ENCODE data around the gene DIAPH1.

Gene DIAPH1

GRCh38 chr5:141639357-141640050 lies 20.7 kb upstream of the DIAPH1 start:
- DNase-seq (ENCODE audit: low spot score) = no peak

DNA sequence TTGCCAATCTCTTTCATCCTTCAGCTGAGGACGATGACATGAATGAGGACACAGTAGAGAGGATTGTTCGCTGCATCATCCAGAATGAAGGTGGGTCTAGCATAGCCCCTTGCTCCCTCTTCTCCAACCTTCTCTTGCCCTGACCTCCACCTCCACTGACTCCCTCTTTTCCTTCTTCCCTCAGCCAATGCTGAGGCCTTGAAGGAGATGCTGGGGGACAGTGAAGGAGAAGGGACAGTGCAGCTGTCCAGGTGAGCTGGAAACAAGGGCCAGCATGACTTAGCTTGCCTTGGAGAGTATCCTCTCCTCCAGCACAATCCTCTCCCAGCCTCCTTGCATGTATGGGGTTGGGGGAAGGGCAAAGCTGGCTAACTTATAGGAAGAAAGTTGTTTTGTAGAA lies 20.0 kb upstream of the DIAPH1 start:
- no peak for DNase-seq (ENCODE audit: low spot score)

DNA sequence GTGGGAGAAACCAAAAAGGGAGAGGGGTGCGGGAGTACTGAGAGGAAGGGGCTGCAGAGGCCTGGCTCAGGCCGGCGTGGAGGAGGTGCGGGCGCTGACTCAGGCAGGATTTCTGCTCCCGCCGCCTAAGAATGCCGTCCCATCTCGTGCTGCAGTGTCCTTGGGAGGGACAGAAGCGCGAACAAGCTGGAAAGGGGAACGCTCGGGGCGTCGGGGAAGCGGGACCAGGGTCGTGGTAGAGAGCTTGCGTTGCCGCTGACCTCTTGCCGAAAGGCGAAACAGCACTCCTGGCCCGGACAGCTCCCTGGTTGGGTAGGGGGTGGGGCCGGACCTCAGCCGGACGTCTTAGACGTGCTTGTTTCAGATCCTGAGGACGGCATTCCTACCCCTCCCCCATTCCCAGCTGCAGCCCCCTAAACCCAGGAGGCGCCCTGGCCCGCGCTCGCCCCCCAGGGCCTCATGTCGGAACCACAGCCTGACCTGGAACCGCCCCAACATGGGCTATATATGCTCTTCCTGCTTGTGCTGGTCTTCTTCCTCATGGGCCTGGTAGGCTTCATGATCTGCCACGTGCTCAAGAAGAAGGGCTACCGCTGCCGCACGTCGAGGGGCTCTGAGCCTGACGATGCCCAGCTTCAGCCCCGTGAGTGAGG lies 19.1 kb upstream of the DIAPH1 start:
- DNase-seq (ENCODE audit: low spot score) = no peak

DNA sequence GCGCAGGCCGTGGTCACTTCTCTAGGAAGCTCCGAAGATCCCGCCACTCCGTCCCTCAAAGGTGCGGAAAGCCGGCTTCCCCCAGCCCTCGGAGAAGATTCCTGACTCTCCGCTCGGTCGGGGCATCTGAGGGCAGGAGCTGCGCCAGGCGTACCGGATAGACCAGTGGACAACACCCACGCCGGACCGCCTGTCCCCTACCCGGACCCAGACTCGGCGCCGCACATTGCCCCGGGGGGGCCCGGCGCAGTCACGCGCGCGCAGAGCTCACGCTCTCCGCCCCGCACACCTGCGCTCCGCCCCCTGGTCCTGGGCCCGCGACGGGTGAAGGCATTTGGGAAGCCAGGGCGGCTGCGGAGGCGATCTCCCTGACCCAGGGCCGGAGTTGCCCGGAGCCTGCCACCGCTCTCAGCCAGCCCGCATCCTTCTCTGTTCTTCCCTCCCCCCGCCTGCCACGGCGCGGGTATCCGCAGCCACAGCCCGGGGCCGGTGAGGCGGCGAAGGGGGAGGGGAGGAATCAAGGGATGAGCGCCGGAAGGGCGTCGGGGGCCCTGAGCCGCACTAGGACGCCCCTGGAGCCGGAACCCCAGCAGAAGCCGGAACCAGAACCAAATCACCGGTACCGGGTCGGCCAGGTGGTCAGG lies 18.4 kb upstream of the DIAPH1 start:
- DNase-seq (ENCODE audit: low spot score) = no peak

DNA sequence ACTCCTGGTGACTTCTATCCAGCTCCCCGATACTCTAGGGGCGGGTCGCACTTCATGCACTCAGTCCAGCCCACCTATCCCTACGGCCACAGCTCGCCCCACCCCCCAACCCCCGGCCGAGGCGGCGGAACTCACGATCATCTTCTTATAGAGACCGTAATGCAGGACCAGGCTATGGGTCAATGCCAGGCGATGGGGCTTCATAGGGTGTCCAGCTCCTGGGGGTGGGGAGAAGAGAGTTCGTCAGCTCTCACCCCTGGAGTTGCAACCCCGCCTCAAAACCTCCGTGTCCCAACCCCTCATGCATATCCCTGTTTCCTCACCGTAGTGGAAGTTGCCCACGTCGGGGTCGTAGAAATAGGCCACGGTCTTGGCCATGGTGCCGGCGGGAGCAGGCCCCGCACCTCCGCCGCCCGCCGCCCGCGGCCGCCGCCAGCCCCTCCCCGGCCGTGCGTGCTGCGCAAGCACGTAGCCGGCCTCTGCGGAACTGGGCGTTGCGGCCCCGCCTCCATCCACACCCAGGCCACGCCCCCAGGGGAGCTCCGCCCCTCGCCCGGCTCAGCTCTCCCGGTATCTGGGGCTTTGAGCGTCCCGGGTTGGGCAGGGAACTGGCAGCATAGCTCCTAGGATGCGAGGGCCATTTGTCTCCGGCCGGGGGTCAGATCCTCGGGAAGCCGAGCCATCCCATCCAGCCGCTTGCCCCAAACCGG lies 17.8 kb upstream of the DIAPH1 start, which contains the start of the genes HDAC3 and RELL2:
Gene HDAC3 (minus strand): TSS at position 437 of the 710 bp plus-strand sequence. CDS start 59 bp downstream, at position 378.
Gene RELL2 (plus strand): TSS at position 585 of the 710 bp plus-strand sequence. CDS start 1,229 bp downstream, outside the sequence.
- peak; percentile 88 for DNase-seq (ENCODE audit: low spot score)

GRCh38 chr5:141636106-141636412 lies 17.3 kb upstream of the DIAPH1 start:
- no peak for DNase-seq (ENCODE audit: low spot score)

- DNase-seq (ENCODE audit: low spot score) = no peak
Measured at GRCh38 chr5:141635646-141636045, 16.8 kb upstream of the DIAPH1 start.

- DNase-seq (ENCODE audit: low spot score) = no peak
Measured at GRCh38 chr5:141634720-141635119, 15.9 kb upstream of the DIAPH1 start.

DNA sequence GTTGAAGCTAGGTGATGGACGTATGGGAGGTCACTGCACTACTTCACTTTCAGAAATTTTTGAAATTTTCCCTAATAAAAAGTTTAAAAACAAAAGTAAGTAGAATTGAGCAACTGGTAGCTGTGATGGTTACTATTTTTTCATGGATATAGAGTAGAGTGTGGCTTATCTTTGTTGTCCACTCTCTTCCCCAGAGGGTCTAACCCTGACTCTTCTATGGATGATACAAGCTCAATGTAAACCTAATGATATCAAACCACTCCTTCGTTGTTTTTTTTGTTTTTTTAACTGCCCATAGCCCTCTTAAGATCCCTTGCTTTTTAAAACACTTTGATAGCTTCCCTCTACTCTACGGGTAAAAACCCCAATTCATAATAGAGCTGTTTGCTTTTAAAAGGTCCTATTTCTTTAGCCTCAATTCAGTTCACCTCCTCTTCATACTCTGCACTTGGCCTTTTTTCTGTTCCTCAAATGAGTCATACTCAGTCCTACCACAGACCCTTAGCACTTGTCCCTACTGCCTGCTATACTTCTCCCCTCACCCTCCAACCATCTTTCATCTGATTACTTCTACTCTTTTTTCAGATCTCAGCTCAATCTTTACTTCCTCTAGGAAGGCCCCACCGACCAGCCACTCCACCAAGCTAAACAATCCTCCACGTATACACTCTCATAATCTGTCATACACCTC lies 15.2 kb upstream of the DIAPH1 start:
- DNase-seq (ENCODE audit: low spot score) = no peak

DNA sequence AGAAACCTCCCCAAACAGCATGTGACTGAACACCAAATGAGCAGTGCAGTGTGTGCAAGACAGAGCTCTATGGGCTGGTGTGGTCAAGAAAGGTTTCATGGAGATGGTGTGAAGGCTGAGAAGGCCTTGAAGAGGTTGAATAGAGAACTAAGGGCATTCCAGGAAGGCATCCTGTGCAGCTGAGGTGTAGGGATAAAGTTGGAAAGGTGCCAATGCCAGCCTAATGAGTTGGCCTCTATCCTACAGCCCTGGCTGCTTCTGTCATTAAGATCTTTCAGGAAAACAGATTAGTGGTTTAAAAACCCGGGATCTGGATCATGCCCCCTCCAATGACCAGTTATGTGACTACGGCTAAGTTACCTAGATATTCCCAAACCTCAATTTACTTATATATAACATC lies 13.8 kb upstream of the DIAPH1 start:
- no peak for DNase-seq (ENCODE audit: low spot score)

DNA sequence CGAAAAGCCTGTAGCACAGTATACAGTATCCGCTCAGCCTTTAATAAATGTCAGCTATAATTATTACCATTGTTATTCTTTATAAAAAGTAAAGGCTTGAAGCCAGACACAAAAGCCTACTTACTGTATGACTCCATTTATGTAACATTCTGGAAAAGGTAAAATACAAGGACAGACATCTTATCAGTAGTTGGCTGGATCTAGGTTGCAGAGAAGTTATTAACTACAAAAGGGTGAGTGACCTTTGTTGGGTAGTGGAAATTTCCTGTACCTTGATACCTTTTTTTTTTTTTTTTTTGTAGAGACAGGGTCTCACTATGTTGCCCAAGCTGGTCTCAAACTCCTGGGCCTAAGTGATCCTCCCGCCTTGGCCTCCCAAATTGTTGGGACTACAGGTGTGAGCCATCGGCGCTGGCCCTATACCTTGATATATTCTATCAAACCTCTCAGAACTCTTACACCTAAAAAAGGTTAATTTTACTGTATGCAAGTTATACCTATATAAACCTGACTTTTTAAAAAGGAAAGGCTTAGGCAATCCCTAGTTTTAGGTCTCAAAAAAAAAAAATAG lies 11.9 kb upstream of the DIAPH1 start:
- no peak for DNase-seq (ENCODE audit: low spot score)

DNA sequence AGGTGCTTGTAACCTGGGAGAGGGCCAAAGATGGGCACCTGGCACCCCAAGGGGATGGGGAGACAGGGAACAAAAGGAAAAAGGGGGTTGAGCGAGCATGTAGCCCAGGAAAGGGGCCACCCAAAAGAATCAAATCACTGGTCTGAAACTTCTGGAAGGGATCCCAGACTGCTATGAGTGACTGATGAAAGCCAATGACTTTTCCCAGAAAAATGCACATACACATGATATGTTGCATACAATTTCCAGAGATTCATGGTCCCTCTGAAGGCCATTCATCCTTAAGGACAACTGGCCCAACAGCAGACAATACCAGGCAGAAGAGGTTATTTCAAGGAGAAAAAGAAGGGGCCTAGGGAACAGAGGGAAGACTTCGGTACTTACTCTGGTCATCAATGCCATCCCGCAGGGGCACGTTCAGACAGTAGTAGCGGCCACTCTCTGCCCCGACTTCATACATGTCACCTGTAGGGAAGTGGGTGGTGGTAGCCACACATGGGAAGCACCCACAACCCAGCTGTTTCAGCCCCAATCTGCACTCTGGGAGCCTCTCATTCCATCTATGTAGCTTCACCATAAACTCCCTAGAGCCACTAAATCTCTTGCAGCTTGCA lies 9.5 kb upstream of the DIAPH1 start:
- DNase-seq (ENCODE audit: low spot score) = no peak

DNA sequence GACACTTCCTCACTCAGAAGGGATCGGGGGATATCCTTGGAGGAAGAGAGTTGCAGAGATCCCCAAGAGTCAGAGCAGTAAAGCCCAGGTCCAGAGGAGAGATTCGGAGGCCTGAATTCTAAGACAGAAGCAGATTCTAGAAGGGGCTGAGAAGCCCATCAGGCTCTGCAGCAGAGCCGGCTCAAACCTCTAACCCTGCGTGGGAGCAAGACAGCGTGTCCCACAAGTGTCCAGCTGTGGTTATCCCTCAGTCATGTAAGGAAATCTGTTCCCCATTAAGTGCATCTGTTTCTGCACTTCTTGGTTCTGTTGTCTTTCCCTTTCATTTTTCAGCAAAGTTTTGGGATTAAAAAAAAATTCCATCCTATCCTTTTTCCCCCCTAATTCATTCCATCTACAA lies 4.8 kb upstream of the DIAPH1 start:
- no peak for DNase-seq (ENCODE audit: low spot score)

DNA sequence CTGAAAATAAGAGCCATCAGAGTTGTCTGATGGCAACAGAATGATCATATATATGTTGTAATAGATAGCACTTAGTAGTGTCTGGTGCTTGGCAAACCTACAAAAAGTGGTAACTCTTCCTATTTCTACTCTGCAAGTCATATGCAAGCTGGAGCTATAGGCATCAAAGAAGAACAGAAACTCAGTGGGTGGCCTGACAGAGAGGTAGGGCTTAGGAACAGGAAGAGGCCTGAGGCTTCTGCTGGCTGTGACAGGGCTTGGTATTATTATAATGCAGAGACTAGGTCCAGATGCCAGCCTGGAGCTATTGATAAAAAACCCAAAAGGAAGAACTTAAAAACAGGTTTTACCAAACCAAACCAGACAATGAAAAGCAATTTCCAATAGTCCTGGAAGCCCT lies 4.4 kb upstream of the DIAPH1 start:
- DNase-seq (ENCODE audit: low spot score) = no peak

DNA sequence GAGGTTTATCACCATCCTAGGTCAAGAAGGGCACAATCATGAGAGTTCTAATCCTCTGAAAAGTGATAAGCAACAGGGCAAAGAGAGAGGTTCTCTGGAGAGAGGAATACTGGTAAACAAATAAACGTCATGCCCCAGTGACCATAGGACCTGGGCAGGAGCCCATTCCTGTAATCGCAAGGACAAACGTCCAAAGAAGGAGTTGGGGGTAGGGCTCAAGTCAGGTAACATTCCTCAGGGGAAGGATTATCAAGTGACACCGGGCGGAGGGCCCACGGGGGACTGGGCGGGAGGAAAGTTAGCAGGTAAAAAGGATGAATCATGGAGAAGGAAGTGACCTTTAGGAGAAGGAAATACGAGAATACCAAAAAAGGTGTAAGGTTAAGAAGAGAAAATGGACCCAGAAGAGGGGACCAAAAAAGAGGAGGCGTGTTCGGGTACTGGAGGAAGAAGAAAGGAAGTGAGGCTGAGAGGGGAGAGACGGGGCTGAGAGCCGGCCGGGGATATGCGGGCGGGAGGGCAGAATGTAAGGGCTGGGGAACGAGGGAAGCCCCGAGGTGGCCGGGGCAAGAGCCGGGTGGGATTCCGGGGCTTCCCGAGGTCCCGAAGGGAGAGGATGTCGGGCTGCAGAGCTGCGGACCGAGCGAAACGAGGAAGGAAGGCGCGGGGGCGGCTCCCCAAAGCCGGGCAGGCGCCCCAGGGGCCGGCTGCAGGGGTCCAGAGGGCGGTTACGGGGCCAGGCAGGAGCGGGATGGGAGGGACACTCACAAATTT lies 583 bp downstream of the DIAPH1 start:
- no peak for DNase-seq (ENCODE audit: low spot score)

DNA sequence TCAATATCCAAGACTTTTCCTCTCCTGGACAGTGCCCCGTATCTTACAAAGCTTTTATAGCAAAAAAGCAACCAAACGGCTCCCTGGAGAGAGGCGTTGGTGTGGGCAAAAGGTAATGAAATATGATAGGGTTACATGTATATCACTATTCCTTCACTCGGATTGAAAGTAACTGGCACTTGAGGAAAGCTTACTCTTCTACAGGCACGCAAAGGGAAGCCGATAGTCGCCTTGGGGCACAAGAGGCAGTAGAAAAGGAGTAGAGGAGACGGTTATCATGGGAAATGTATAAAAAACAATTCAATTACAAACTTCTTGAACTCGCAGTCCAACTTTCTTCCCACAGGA lies 1.1 kb downstream of the DIAPH1 start:
- no peak for DNase-seq (ENCODE audit: low spot score)

DNA sequence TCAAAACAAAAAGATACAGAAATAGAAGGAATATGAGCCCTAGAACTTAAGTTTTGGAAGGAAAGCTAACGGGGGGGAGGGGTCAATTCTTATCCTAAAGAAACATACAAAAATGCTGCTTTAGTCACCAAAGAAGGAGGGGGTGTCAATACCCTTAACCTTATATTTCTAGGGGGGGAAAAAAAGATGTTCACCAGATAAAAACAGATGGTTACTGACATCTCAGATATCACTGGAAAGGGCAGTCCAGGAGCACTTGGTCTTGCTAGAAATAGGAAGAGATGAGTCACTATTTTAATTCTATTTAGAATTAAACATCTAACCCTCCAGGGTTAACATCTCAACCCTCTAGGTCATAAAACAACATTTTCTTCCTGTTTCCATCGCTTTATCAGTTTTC lies 1.7 kb downstream of the DIAPH1 start:
- DNase-seq (ENCODE audit: low spot score) = no peak

DNA sequence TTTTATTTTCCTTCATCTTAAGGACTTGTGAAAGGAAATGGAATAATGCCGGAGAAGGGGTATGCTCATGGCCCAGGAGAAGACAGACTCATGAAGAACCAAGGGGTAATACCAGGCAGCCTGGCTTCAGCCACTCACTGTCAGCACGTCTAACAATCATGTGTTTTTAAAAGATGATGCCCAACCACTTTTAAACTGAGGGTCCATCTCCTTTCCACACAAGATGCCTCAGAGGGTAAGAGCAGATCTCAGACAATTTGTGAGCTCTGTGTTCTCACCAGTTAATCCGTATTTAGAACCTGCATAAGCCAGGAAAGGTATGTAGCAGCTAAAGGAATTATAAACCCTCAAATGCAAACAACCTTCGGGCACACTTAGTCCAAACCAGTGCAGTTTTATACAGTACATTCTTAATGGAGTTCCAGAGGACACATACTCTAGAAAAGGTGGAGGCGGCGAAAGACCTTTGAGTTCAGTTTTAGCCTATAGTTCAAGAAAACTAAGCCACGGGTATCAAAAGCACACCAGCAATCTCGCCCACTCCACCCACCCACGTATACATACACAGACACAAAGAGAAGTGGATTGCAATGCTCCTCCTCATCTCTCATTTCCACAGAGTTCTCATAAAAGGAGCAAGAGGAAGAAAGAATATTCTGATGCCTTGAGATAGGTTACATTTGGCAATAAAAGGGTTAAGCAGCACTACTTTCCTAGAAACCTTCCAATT lies 2.6 kb downstream of the DIAPH1 start:
- DNase-seq (ENCODE audit: low spot score) = no peak

DNA sequence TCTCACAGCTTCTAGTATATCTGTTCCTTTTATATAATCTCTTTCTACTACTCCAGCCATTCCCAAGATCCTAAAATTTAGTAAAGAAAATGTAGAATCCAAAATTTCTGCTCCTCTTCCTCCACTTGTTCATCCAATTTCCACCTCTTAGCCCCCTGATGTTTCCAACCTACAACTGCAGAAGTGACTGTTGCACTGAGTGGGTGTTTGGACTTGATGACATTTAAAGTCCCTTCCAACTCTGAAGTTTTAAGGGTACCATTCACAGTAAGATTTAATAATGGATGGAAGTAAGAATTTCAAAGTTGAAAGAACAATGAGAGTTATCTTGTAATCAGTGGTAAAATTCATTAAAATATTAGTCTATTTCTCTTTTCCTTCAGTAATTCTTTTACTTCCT lies 5.5 kb downstream of the DIAPH1 start:
- no peak for DNase-seq (ENCODE audit: low spot score)

- no peak for DNase-seq (ENCODE audit: low spot score)
Measured at GRCh38 chr5:141611289-141611688, 7.5 kb downstream of the DIAPH1 start.
